ENCODE measurements around the gene KPRP.

The KPRP gene

DNA sequence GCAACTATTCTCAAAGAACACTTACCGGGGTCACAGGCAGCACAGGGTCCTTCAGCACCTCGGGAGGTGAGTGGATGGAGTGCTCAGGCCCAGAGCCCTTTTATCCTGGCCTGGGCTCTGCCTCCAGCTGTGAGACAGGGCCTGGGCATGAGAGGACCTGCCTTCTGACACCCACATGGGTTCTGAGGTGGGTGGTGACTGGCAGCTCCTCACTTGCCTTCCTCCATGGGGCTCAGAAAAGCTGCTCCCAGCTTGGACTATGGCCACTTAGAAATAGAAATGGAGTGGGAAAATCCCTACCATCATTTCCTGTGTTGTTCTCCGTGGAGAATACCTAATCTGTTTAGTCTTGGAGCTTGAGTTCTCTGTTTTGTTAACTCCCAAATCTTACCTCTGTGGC is 48.8 kb downstream of the KPRP start, which contains the start of gene LCE1C:
TSS of gene LCE1C (minus strand) at position 76 of the 400 bp plus-strand sequence. CDS start 1,173 bp downstream, outside the sequence.
- H3K36me3 ChIP-seq (ENCODE audit: control insufficient read depth, insufficient read depth, low read length) = no peaks in the 10 kb centered on the region
- H3K27ac ChIP-seq (ENCODE audit: insufficient read depth, low read length, poor library complexity, severe bottlenecking) = no peak within 1 kb of the TSS
- H3K9me3 ChIP-seq (ENCODE audit: control insufficient read depth, low read length) = no peaks in the 10 kb centered on the region
- no peaks in the 10 kb centered on the region for H3K4me1 ChIP-seq (ENCODE audit: control insufficient read depth, insufficient read depth, low read length, poor library complexity, severe bottlenecking)
- peaks cover 2% of the 10 kb centered on the region for H3K27me3 ChIP-seq (replicated peaks; ENCODE audit: control insufficient read depth, insufficient read depth, low read length, poor library complexity, severe bottlenecking)
- DNase-seq = no peak
- H3K4me3 ChIP-seq (ENCODE audit: insufficient read depth, low read depth, low read length, poor library complexity, severe bottlenecking) = no peak within 1 kb of the TSS

DNA sequence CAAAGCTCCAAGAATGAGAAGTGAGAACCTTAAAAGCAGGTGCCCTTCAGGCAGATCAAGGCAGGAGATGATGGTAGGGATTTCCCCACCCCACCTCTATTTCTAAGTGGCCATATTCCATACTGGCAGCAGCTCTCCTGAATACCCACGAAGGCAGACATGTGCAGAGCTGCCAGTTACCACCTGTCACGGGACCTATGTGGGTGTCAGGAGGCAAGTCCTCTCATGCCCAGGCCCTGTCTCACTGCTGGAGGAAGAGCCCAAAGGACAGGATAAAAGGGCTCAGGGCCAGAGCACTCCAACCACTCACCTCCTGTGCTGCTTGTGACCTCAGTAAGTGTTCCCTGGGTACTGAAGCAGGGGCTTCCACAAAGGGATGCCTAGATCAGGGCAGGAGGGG is 53.2 kb downstream of the KPRP start:
- H3K36me3 ChIP-seq (ENCODE audit: control insufficient read depth, insufficient read depth, low read length) = no peaks in the 10 kb centered on the region
- DNase-seq = no peak
- H3K27me3 ChIP-seq (replicated peaks; ENCODE audit: control insufficient read depth, insufficient read depth, low read length, poor library complexity, severe bottlenecking) = no peaks in the 10 kb centered on the region
- H3K27ac ChIP-seq (ENCODE audit: insufficient read depth, low read length, poor library complexity, severe bottlenecking) = no peak overlapping the region
- no peaks in the 10 kb centered on the region for H3K4me1 ChIP-seq (ENCODE audit: control insufficient read depth, insufficient read depth, low read length, poor library complexity, severe bottlenecking)
- H3K4me3 ChIP-seq (ENCODE audit: insufficient read depth, low read depth, low read length, poor library complexity, severe bottlenecking) = no peak overlapping the region
- no peaks in the 10 kb centered on the region for H3K9me3 ChIP-seq (ENCODE audit: control insufficient read depth, low read length)

Data from effector memory CD4-positive, alpha-beta T cell (primary cell).